Stimulated activated CD4-positive, alpha-beta T cell treated with anti-CD3 and anti-CD28 coated beads, Interleukin-4, amount 100 ng/mL, for 48 hours (primary cell): ENCODE measurements around the gene FOXD2.

Source experiments
- DNase-seq, 2 donors: peaks; one replicate each; pipeline ENCODE4 v3.0.0-alpha.2; 2020; ENCODE audit warnings: low read depth in 2 of 2

Gene FOXD2

DNA sequence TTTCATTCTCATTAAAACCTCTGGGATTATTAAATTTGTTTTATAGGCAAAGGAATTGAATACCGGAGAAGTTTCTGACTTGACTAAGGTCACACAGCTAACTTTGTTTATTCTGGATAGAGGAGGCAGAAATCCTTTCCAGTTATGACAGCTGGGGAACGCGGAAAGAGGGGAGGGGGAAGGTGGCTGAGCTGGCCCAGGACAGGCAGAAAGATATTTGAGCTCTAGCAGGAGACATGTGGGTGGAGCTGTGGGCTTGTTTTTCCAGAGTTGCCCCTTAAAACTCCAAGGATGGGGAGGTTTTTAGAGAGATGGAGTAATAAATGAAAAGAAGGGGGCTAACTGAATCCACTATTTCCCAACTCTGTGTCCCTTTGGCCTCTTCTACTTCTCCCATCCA, 27.8 kb downstream of the FOXD2 start:
- no peak for DNase-seq

DNA sequence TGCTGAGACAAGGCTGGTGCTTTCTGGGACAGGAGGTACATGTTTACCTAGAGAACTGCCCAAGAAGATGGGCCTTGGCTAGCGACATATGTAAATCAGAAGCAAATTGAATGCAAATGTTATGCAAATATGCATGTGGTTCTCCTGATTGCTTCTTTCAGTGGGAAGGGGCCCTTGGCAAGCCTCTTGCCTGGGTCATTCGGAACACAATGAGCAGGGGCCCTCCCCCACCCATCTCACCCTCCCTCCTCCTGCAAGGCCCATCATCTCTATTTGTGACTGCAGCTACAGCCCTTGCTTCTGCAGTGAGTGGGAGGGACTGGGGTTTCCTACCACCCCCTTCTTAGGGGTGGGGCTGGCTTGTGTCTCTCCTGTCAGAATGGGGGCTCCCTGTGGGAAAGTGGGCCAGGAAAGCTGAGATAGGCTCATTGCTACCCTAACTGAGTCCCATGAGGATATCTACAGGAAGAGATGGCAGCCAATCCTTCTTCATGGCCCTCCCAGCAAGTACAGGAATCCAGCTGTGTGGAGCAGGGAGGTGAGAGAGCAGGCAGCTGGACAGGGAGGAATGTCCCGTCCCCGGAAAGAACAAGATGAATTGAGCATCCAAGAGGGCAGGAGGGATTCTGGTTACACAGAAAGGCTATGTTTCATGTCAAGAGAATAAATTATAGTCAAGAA, 31.0 kb downstream of the FOXD2 start:
- no peak for DNase-seq

- DNase-seq, result no peak
Measured at GRCh38 chr1:47469390-47469759, 31.5 kb downstream of the FOXD2 start.

GRCh38 chr1:47469910-47470309, 32.1 kb downstream of the FOXD2 start:
- no peak for DNase-seq

DNA sequence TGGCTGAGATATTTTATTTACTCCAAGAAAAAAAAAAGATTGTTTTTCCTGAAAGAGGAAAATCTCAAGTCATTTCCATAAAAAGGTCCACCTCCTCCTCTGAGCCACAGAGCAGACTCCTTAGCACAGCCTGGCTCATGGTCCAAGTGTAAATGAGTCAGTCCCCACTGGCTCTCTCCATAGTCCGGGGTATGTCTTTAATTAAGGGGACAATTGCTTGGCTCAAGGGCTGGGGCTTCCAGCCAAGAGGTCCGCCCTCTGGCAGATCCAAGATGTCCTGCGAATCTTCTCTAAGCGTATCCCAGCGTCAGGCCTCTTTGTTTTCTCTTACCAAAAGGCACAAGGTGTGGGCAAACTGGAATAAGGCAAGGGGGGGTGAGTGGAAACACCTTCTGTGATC, 33.3 kb downstream of the FOXD2 start:
- no peak for DNase-seq

DNA sequence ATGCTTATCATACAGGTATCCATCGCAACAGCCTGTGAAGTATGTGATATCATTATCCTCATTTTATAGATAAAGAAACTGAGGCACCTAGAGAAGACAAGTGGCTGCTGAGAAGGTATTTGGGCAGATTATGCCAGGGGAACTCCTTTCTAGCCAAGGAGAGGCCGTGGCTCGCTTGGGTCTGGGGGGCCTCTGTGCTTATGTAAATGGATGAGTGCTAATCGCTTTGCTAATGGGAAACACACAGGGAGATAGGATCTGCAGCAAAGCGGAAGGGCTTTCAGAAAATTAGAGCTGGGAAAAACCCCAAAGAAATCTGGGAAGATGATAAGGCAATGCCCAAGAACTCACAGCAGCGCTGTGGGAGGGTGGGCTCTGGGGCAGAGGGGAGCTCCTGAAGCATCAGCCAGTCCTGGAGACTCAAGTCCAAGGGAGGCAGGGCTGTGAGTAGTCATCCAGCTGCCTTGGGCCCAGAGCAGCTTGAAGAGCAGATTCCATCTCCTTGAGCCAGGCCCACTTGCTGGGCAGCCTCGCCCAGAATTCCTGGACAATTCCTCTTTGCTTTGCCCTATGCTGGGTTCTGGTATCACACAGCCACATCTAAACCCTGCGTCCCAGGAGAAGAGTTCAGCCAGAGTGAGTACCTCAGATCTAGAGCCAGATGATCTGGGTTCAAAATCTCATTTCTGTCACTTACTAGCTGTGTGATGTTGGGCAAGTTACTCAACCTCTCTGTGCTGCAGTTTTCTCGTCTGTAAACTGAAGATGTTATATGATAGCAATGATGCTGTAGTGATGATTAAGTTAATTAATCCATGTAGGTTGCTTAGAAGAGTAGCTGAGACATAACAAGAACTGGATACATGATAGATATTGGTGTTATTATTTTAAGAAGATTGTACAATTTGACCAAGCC, 36.7 kb downstream of the FOXD2 start:
- DNase-seq, result no peak

DNA sequence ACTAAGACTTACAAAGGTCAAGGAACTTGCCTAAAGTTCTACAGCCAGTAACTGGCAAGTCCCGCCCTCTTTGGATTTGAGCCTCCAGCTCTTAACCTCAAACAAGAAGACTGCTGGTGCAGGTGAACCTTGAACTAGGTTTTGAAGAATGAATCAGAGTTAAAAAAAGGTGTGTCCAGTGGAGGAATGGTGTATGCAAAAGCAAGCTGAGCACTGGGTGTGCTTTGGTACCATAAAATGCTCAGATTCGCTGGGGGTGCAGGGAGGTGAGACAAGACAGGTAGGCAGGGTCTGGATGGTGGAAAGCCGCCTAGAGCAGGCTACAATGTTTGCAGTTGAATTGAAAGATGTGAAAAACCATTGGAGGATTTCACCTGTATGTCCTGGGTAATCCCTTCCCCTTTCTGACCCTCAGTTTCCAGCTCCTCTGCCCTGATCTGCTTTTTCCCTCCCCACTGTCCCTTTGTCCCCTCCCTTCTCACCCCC, 39.8 kb downstream of the FOXD2 start:
- no peak for DNase-seq

DNA sequence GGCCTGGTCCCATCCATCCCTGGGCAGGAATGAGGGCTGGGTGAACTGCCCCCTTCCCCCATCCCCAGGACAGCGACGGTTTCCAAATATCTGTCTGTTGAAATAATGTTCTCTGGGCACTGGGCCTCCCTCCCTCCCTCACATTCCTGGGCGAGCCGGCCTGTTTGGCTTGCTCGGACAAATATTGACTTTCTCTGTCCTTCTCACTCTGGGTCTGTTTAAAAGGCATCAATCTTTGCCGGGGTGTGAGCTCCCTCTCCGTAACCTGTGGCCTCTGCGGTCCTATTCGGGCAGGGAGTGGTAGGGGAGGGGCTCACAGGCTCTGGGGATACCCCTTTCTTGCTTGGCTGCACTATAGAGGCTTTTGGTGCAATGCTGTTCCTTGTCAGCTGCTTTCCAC, 40.2 kb downstream of the FOXD2 start:
- DNase-seq, result no peak

DNA sequence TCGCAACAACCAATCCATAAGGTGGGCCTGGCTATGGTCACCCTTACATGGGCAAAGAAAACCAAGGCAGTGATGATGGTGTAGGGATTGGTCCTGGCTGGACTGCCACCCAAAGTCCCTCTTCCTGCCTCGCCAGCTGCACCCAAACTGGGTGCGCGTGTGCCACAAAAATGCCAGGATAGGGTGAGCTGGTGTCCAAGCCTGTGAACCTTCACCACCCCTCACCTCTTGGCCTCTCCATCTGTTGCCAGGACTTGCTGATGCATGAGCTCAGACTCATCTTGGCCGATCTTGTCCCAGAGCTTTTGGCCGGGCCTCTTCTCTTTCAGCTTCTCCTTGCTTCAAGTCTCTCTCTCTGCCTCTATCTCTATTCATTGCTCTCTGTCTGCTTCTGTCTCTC, 41.8 kb downstream of the FOXD2 start:
- no peak for DNase-seq

GRCh38 chr1:47481936-47482335, 44.1 kb downstream of the FOXD2 start:
- no peak for DNase-seq

DNA sequence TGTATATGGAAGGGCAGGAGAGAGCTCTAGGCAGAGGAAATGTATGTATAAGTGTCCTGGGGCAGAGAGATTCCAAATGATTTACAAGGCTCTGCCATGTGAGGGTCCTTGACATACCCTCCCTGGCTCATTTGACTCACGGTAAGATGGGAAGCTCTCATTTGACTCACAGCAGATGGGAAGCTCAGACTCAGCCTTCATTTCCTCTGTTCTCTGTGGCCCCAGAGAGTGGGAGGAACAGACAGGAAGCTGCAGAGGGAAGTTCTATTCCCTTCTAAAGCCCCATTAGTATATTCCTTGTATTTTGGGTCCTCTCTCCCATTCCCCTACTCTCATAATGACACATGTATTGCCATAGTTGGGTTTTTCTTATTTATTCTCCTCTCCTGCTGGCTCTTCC, 44.9 kb downstream of the FOXD2 start:
- no peak for DNase-seq

DNA sequence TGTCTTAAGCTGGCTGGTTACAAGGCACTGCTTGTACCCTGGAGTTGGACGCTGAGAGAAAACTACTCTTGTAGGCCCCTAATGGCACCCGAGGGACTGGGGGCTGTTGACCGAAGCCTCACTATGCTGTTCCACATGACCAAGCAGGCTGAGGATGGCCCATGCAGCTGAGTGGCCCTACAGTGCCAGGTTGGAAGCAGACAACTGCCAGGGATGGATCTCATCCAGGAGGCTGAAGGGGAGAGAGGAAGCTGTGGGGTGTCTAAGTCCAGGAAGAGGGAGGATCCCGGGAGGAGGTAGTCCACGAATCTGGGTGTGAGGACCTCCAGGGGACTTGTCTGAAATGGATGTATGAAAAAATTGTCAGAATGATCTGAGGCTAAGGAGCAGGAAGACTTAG, 45.8 kb downstream of the FOXD2 start:
- DNase-seq, result no peak

DNA sequence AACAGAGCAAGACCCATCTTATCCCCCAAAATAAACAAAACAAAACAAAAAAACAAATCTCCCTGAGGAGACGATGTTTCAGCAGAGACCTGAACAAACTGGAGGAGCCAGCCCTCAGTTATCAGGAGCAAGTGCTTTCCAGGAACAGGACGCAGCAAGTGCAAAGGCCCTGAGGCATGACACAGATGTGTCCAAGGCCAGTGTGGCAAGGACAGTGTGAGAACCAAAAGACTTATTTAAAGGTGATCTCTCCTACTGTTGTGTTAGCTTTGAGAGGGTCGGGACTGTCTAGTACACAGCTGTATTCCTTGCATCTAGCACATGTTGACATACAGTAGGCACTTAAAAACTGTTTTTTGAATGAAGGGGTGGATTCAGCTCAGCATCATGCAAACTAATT, 48.0 kb downstream of the FOXD2 start:
- no peak for DNase-seq

DNA sequence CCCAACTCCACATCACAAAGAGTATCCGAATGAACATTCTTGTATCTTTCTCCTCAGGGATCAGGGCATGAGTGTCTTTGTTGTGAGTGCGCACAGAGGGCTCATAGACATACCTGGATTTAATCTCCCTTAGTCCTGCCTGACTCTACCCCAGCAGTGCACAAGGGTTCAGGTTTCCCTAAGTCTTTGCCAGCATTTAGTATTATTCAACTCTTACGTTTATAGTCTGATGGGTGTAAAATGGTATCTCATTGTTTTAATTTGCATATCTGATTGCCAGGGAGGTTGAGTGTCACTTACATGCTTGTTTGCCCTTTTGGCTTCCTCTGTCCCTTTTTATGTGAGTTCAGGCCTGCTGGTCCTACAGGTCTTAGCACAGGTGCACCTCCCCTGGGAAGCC, 49.5 kb downstream of the FOXD2 start:
- no peak for DNase-seq

DNA sequence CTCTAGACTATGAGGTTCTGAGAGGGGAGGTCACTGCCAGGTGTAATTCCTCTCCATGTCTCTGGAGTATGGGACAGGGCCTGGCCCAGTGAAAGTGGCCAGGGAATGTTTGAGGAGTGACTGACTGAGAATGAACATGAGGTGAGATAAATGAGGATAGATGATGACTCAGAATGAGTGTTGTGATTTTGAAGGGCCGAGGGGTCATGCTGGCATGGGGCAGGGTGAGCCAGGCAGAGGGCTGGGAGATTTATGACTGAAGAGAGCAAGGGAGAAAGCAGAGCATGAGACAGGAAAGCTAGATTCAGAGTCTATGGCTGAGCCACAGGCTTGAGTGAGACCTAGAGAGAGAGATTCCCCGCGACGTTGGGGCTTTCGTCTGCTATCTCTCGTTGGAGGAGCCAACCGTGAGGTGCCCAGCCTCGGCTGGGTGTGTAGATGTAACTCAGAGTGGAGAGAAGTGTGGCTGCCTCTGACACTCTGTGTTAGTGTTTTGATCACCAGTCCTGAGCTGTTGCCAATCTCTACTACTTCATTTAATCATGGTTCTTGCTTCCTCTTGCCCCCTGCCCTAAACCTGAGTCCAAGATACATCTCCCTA, 50.1 kb downstream of the FOXD2 start:
- DNase-seq, result no peak
